Vagina (tissue), 2 donors: ENCODE results near the gene RUNDC1. TPM values are rescaled to one million over a fixed set of nuclear protein-coding genes. Genes with fewer than 3 reads are reported as not detected.
"Not testable (repeated sequence)": the region's sequence is repeated elsewhere in the genome, so short reads cannot be mapped to it uniquely, and the experiment has no call there.

Experiments used
- DNase-seq, 2 donors: peaks; one replicate each; pipeline ENCODE4 v3.0.0-alpha.2; 2017; ENCODE audit errors: extremely low spot score in 2 of 2
- H3K27ac ChIP-seq: fragments of 200-600 bp; sonication (generic); one replicate; pipeline ENCODE4 v1.5.1; 2019
- H3K27me3 ChIP-seq: fragments of 200-600 bp; sonication (generic); one replicate; pipeline ENCODE4 v1.5.1; 2019
- H3K36me3 ChIP-seq, 2 donors: fragments of 200-600 bp; sonication (generic); one replicate each; pipeline ENCODE4 v1.5.1; 2017 to 2019
- H3K4me1 ChIP-seq: fragments of 200-600 bp; sonication (generic); one replicate; pipeline ENCODE4 v1.5.1; 2019
- H3K4me3 ChIP-seq, 2 donors: fragments of 200-600 bp; sonication (generic); 1 replicate in 1 of 2; 2 replicates in 1 of 2; pipeline ENCODE4 v1.5.1; 2016 to 2019
- H3K9me3 ChIP-seq: fragments of 200-600 bp; sonication (generic); one replicate; pipeline ENCODE4 v1.5.1; 2019
- POLR2A ChIP-seq, 2 donors: fragments of 450-650 bp; IDR thresholded peaks; one replicate each; pipeline ENCODE4 v1.6.1; 2017; ENCODE audit warnings: antibody characterized with exemption in 2 of 2, mild to moderate bottlenecking in 2 of 2, moderate library complexity in 2 of 2
- POLR2AphosphoS5 ChIP-seq, 2 donors: sonication (generic); formaldehyde crosslinking; IDR thresholded peaks; one replicate each; pipeline ENCODE4 v1.9.0; 2017; ENCODE audit warnings: antibody characterized with exemption in 2 of 2, mild to moderate bottlenecking in 2 of 2, low read depth in 1 of 2; ENCODE audit not compliant: insufficient read depth in 1 of 2
- intact Hi-C: fragments of 100-400 bp; cut with DNase I; formaldehyde crosslinking; loops from one replicate; pipeline ENCODE4 v1.15.1; 2023
- total RNA-seq: library from RNA; depleted of rRNA; stranded (reverse); fragments of >200 nt; gene quantifications from one replicate; pipeline ENCODE4 v1.2.3, GENCODE V29; 2016
- TF ChIP-seq, protein P1 (sequence below), 3 experiments: fragments of 450-650 bp in 2 of 3; fragments of 200-600 bp in 1 of 3; sonication (generic) in 1 of 3; IDR thresholded peaks; one replicate each; pipeline ENCODE4 v1.5.1; 2017 to 2019; ENCODE audit warnings: antibody characterized with exemption in 3 of 3, mild to moderate bottlenecking in 2 of 3, moderate library complexity in 2 of 3

Gene RUNDC1
- total RNA-seq, 1 donor from 2014 or later = 21.4 TPM

DNA sequence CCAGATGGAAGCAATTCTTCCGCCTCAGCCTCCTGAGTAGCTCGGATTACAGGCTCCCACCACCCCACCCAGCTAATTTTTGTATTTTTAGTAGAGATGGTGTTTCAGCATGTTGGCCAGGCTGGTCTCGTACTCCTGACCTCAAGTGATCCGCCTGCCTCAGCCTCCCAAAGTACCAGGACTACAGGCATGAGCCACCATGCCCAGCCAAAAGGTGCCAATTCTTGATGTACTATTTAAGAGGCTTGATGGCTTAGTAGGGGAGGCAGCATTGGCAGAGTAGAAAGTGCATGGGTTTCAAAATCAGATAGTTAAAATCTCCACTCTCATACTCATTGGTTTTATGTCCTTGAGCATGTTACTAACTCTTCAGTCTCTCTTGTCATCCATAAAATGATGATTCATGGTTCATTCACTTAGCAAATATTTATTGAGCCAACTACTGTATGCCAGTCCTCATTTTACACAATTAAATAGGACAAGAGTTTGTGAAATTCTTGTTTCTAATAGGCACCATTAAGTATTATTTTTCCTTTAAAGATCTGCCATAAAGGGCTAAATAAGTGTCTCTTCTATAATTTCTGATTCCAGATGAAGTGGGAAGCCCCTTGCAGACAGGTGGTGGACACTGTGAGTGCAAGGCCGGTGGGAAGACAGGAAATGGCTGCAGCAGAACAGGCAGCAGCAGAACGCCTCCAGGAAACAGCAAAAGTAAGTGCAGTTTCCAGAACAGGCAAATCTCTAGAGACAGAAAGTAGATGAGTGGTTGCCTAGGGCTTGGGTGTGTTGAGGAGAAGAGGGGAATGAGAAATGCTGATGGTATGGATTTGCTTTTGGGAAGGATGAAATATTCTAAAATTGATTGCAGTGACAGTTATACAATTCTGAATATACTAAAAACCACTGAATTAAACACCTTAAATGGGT, 9.6 kb downstream of the RUNDC1 start:
- TF ChIP-seq POLR2AphosphoS5 (IDR thresholded peaks at IDR 0.05; ENCODE audit: insufficient read depth in 1 of 2, low read depth in 1 of 2) = no peak
- TF ChIP-seq, protein P1, sequence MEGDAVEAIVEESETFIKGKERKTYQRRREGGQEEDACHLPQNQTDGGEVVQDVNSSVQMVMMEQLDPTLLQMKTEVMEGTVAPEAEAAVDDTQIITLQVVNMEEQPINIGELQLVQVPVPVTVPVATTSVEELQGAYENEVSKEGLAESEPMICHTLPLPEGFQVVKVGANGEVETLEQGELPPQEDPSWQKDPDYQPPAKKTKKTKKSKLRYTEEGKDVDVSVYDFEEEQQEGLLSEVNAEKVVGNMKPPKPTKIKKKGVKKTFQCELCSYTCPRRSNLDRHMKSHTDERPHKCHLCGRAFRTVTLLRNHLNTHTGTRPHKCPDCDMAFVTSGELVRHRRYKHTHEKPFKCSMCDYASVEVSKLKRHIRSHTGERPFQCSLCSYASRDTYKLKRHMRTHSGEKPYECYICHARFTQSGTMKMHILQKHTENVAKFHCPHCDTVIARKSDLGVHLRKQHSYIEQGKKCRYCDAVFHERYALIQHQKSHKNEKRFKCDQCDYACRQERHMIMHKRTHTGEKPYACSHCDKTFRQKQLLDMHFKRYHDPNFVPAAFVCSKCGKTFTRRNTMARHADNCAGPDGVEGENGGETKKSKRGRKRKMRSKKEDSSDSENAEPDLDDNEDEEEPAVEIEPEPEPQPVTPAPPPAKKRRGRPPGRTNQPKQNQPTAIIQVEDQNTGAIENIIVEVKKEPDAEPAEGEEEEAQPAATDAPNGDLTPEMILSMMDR (IDR thresholded peaks at IDR 0.05) = no peak
- TF ChIP-seq POLR2A (IDR thresholded peaks at IDR 0.05) = no peak
- intact Hi-C loops = no loop called here
- H3K36me3 ChIP-seq = peaks cover 0 to 56% of the 10 kb centered on the region in 2 donors
- no peak overlapping the region for H3K27ac ChIP-seq
- no peaks in the 10 kb centered on the region for H3K27me3 ChIP-seq
- no peaks in the 10 kb centered on the region for H3K9me3 ChIP-seq
- H3K4me3 ChIP-seq = no peak overlapping the region
- no peak for DNase-seq
- no peaks in the 10 kb centered on the region for H3K4me1 ChIP-seq

DNA sequence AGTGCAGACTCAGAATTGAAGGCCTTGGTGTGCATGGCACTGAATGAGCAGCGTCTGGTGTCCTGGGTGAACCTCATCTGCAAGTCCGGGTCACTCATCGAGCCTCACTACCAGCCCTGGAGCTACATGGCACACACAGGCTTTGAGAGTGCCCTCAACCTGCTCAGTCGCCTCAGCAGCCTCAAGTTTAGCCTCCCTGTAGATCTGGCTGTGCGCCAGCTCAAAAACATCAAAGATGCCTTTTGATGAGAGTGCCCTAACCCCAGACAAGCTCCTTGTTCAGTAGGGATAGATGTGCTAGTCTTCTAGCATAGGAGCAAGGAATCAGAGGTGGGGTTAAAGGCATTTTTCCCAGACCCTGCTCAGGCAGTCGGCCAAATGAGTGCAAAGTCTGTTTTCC, 11.1 kb downstream of the RUNDC1 start:
- TF ChIP-seq, protein P1 (IDR thresholded peaks at IDR 0.05) = no peak
- TF ChIP-seq POLR2AphosphoS5 (IDR thresholded peaks at IDR 0.05; ENCODE audit: insufficient read depth in 1 of 2, low read depth in 1 of 2) = no peak
- TF ChIP-seq POLR2A (IDR thresholded peaks at IDR 0.05) = no peak
- Histone ChIP-seq H3K4me3 (no peak overlapping the region), H3K36me3 (peaks cover 0 to 56% of the 10 kb centered on the region in 2 donors), H3K27ac (no peak overlapping the region), H3K27me3 (no peaks in the 10 kb centered on the region), H3K9me3 (no peaks in the 10 kb centered on the region), H3K4me1 (no peaks in the 10 kb centered on the region)
- DNase-seq = no peak
- intact Hi-C loops = no loop called here

DNA sequence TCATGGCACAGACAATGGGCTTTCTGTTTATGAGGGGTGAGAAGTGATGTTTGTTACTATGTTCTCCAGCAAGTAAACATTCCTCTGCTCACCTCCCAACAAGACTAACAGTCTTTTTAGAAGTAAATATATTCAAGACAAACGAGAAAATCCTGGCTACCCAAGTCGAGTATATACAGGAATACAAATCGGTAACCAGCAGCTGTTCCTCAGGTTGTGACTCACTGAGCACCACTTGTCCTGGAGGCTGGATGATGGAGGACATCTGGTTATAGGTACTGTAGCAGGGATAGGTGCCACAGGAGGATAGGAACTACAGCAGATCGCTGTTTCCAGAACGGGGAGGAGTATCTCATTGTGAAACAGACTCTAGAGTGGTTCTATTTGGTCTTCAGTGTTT, 12.5 kb downstream of the RUNDC1 start:
- no peak for DNase-seq
- TF ChIP-seq POLR2AphosphoS5 (IDR thresholded peaks at IDR 0.05; ENCODE audit: insufficient read depth in 1 of 2, low read depth in 1 of 2) (no peak), POLR2A (IDR thresholded peaks at IDR 0.05) (no peak)
- TF ChIP-seq, protein P1 (IDR thresholded peaks at IDR 0.05) = no peak
- Histone ChIP-seq H3K4me3 (no peak overlapping the region), H3K27me3 (no peaks in the 10 kb centered on the region), H3K27ac (no peak overlapping the region), H3K9me3 (no peaks in the 10 kb centered on the region), H3K4me1 (peaks cover 8% of the 10 kb centered on the region), H3K36me3 (peaks cover 0 to 48% of the 10 kb centered on the region in 2 donors)
- intact Hi-C loops = no loop called here

DNA sequence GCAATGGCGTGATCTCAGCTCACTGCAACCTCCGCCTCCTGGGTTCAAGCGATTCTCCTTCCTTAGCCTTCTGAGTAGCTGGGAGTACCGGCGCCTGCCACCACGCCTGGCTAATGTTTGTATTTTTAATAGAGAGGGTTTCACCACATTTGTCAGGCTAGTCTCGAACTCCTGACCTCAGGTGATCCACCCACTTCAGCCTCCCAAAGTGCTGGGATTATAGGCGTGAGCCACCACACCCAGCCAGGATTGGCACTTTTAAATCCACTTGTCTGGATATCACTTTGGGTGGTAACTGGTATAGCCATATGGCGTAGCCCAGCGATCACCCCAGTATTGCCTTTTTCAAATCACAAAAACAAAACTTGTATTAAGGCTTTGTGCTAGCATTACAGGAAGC, 13.5 kb downstream of the RUNDC1 start:
- H3K4me3 ChIP-seq, intact Hi-C loops, DNase-seq, H3K9me3 ChIP-seq, H3K27me3 ChIP-seq, H3K27ac ChIP-seq: not testable (repeated sequence)
- H3K36me3 ChIP-seq = peaks cover 0 to 38% of the 10 kb centered on the region in 2 donors
- H3K4me1 ChIP-seq = peaks cover 11% of the 10 kb centered on the region

DNA sequence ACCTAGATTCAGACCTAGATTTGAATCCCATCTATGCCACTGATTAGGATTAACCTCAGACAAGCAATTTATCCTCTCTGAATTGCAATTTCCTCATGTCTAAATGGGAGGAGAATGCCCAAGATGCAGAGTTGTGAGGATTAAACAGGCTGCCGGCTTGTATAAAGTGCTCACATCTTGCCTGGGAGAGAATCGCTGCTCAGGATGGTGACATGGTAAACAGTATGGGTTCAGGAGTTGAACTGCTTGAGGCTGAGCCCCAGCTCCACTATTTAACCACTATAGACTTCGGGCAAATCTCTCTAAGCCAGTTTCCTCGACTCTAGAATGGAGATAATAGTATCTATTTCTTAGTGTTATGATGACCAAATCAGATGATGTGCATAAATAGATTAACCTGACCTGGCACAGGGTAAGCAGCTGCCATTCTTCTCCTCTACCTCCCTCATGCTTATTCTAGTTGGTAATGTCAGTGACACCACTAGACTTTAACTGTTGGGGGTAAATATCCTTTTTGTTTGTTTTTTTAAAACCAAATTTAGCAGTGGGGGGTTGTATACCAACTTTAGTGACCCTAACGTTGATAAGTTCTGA, 17.1 kb downstream of the RUNDC1 start:
- Histone ChIP-seq H3K9me3 (no peaks in the 10 kb centered on the region), H3K4me1 (peaks cover 24% of the 10 kb centered on the region), H3K27ac (peak overlapping the region; percentile 83), H3K27me3 (no peaks in the 10 kb centered on the region), H3K4me3 (peak overlapping the region; percentile 6 to 86), H3K36me3 (peaks cover 0 to 26% of the 10 kb centered on the region in 2 donors)
- no peak for TF ChIP-seq POLR2AphosphoS5 (IDR thresholded peaks at IDR 0.05; ENCODE audit: insufficient read depth in 1 of 2, low read depth in 1 of 2)
- TF ChIP-seq, protein P1 (IDR thresholded peaks at IDR 0.05) = no peak
- TF ChIP-seq POLR2A (IDR thresholded peaks at IDR 0.05) = no peak
- DNase-seq = no peak
- intact Hi-C loops = no loop called here
